Activated CD4-positive, CD25-positive, alpha-beta regulatory T cell treated with anti-CD3 and anti-CD28 coated beads, Interleukin-2, amount 50 U/mL, for 24 hours (primary cell): ENCODE data around the gene ABCB8.

Experiments
- ATAC-seq, 2 donors: fragments of 150-1000 bp; cut with Tn5 transposase; one replicate each; pipeline ENCODE4 v1.10.0; 2021; ENCODE audit warnings: mild to moderate bottlenecking in 1 of 2, moderate library complexity in 1 of 2

Gene ABCB8

GRCh38 chr7:151028131-151028947 is at the start of gene ABCB8:
ABCB8 (plus strand) TSS chr7:151028450; CDS start chr7:151028516, 66 bp downstream.
- peak; percentile 94 to 95 for ATAC-seq

DNA sequence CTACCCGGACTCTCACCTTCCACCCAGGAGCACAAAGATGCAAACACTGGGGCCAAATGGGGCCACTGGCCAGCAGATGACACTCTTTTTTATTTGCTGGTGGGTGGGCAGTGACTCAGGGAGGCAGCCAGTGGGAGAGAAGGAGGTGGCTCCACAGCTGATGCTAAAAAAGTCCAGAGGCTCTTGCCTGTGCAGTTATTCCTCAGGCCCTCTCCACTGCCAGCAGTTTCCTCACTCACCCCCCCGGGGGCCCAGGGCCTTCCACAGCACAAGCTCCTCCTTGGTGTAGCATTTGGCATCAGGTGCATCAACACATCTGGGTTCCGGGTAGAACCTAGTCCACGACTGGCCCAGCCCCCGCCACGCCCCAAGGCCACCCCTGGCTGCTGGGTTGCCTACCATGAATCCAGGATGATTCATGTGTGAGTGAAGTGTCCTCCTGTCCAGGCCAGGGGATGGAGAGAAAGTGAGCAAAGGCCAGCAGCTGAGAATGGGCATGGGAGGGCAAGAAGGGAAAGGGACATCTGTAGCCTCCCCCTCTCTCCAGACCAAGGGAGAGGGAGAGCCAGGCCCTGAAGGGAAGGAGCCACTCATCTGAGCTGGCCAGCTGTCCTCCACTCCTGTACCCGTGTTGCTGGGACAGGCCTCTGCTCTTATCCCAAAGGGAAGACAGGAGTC is 48.4 kb upstream of the ABCB8 start:
- no peak for ATAC-seq

- ATAC-seq, result no peak
Observed at GRCh38 chr7:150980663-150981062, 47.6 kb upstream of the ABCB8 start.

DNA sequence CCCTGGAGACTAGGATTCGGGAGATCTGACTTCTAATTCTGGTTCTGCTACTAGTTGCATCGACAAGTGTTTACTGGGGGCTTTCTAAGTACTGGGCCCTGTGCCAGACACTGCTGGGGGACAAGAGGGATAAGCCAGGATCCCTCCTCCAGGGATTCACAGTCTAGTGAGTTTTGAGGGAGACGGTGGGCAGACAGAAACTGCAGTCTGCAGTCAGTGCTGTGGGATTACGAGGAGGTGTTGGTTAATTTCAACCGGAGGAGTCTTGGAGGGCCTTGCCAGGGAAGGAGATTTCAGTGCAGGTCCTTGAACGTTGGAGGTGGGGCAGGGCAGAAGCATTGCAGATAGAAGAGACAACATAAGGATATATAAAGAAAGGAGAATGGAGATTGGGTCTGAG is 46.6 kb upstream of the ABCB8 start:
- ATAC-seq, result no peak

DNA sequence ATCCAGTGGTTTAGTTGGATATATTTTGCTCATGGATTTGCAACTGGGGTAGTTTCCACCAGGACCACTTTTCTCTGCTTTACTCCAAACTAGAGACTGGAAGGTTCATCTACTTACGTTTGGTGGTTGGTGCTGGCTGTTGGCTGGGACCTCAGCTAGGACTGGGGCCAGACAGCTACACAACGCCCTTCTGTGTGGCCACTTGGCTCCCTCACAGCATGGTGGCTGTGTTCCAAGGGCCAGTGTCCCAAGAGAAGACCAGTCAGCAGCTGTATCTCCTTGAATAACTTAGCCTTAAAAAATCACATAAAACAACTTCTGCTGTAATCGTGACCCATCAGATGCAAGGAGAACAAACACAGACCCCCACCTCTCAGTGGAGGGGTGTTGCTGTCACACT is 45.9 kb upstream of the ABCB8 start:
- ATAC-seq, result no peak

- no peak for ATAC-seq
Observed at GRCh38 chr7:150983893-150984368, 44.3 kb upstream of the ABCB8 start.

- peak; percentile 52 to 57 for ATAC-seq
Observed at GRCh38 chr7:150986099-150986512, 42.1 kb upstream of the ABCB8 start.

GRCh38 chr7:150986556-150986955 is 41.7 kb upstream of the ABCB8 start:
- ATAC-seq, result no peak

DNA sequence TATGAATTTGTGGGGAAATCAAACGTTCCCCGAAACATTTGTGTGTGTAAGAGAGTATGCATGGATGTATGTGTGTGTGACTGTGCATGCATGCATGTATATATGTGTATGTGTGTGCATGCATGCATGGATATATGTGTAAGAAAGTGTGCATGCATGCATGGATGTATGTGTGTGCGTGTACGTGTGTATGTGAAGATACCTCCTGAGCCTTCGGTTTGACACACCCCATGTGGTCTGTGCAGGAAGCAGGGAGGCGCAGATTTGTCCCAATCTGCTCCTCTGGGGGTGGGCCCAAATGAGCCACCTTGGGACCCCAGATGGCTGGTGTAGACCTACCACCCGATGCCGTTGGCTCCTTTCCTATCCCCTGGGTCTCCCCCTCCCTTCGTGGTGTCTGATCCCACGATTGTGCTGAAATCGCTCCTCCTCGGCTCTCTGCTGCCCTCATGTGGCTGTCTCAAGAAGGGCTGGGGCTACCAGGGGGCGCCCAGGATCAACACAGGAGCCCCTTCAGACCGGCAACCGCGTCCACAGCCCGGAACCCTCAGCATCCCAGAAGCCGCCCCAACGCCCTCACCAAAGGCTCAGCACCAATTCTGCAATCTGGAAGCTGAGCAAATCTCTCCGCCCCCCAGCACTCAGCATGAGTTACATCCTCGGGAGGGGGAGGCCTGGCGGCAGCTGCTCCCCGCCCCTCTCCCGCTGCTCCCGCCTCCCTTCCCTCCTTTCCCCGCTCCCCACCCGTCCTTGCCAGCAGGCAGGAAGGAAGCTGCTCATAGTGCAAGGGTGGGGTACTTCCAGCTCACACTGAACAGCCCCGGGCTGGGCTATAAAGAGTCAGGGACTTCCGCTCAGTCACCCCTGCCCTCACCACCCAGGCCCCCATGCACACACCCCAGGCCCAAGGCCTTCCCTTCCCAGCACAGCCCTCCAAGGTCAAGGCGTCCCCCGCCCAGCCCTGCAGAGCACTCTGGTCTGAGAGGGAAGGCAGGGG is 39.7 kb upstream of the ABCB8 start:
- ATAC-seq, result peak; percentile 59 to 67

- no peak for ATAC-seq
Observed at GRCh38 chr7:150989456-150989855, 38.8 kb upstream of the ABCB8 start.

DNA sequence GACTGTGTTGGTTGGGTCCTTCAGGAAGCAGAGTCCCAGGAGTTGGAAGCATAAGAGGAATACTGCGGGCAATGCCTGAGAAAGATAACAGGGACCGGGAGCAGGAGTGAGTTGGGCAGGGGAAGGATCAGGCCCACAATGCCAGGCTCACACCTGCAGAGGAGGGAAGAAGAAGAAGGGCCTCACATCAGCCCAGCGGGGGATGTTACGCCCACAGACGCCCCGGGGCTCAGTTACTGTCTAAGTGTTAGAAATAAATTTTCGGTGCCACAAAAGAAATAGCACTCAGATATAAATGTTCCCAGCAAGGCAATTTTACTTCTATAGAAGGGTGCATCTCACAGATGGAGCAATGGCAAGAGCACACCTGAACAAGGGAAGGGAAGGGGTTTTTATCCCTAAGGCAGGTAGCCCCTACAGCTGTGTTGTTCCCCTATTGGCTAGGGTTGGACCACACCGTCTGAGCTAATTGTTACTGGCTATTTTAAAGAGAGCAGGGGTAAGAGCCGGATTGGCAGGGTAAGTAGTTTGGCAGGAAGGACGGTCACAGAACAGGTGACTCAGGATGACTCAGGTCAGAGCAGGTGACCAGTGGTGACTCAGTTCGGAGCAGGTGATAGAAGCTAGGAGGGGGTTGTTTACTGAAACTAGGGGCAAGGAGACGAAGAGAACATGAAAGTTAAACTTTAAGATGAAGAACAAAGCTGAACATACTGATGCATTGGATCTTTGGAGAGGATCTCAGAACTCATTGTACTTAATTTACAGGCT is 37.6 kb upstream of the ABCB8 start, which contains the start of gene NOS3:
Gene NOS3 (plus strand): TSS at position 602 of the 771 bp plus-strand sequence. CDS start 2,787 bp downstream, outside the sequence.
- ATAC-seq, result no peak

DNA sequence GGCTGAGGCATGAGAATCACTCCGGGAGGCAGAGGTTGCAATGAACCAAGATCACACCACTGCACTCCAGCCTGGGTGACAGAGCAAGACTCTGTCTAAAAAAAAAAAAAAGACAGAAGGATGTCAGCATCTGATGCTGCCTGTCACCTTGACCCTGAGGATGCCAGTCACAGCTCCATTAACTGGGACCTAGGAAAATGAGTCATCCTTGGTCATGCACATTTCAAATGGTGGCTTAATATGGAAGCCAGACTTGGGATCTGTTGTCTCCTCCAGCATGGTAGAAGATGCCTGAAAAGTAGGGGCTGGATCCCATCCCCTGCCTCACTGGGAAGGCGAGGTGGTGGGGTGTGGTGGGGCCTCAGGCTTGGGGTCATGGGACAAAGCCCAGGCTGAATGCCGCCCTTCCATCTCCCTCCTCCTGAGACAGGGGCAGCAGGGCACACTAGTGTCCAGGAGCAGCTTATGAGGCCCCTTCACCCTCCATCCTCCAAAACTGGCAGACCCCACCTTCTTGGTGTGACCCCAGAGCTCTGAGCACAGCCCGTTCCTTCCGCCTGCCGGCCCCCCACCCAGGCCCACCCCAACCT is 36.1 kb upstream of the ABCB8 start:
- ATAC-seq, result no peak

DNA sequence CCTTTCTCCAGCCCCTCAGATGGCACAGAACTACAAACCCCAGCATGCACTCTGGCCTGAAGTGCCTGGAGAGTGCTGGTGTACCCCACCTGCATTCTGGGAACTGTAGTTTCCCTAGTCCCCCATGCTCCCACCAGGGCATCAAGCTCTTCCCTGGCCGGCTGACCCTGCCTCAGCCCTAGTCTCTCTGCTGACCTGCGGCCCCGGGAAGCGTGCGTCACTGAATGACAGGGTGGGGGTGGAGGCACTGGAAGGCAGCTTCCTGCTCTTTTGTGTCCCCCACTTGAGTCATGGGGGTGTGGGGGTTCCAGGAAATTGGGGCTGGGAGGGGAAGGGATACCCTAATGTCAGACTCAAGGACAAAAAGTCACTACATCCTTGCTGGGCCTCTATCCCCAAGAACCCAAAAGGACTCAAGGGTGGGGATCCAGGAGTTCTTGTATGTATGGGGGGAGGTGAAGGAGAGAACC is 35.4 kb upstream of the ABCB8 start:
- peak in 1 of 2 donors; percentile 37 for ATAC-seq

DNA sequence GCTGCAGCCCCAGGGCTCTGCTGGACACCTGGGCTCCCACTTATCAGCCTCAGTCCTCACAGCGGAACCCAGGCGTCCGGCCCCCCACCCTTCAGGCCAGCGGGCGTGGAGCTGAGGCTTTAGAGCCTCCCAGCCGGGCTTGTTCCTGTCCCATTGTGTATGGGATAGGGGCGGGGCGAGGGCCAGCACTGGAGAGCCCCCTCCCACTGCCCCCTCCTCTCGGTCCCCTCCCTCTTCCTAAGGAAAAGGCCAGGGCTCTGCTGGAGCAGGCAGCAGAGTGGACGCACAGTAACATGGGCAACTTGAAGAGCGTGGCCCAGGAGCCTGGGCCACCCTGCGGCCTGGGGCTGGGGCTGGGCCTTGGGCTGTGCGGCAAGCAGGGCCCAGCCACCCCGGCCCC is 34.7 kb upstream of the ABCB8 start:
- no peak for ATAC-seq

GRCh38 chr7:150994141-150994837 is 34.0 kb upstream of the ABCB8 start:
- ATAC-seq, result peak; percentile 60 to 63

GRCh38 chr7:150994838-150995510 is 33.3 kb upstream of the ABCB8 start:
- no peak for ATAC-seq

GRCh38 chr7:150996376-150997074 is 31.7 kb upstream of the ABCB8 start:
- ATAC-seq, result peak; percentile 36

- no peak for ATAC-seq
Observed at GRCh38 chr7:150997075-150997511, 31.2 kb upstream of the ABCB8 start.

DNA sequence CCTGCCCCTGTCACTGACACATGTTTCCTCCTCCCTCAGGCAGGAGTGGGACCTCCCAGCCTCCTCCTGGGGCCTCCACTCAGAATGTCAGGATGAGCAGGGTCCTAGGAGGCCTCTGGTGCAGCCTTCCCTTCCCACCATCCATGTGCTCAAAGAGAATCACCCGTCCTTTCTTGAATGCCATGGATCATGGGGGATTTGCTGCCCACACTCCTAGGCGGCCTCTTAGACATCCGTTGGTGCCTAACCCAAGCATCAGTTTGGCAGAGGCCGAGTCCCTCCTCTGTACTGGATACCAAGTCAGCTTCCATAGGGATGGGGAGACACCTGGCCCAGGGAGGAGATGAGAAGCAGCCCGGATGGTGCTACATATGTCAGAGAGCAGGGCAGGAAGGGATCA is 30.4 kb upstream of the ABCB8 start:
- ATAC-seq, result no peak
